K562 (cell line): ENCODE results near the gene EPHB4. TPM values are rescaled to one million over a fixed set of nuclear protein-coding genes. Genes with fewer than 3 reads are reported as not detected.

ENCODE experiments used
- ATAC-seq: fragments of 200-7000 bp; cut with Tn5 transposase; 3 replicates; pipeline ENCODE4 v1.9.1; 2020; ENCODE audit warnings: moderate library complexity
- BruUV-seq: library from RNA; stranded (reverse); fragments of 400-500 nt; replicated peaks from 2 replicates; lab custom pipeline; 2021; lab: Mats Ljungman, UMichigan
- CTCF ChIA-PET: fragments of 300-600 bp; formaldehyde crosslinking; extraction: SDS; loops from one replicate; lab custom pipeline; 2021; ENCODE audit warnings: low intra/inter-chr PET ratio; lab: Yijun Ruan, JAX
- POLR2A ChIA-PET: fragments of 300-600, 350-650 bp; sonication (Branson Sonifier 250); formaldehyde crosslinking; extraction: SDS; loops from one replicate; lab custom pipeline; 2021; ENCODE audit warnings: antibody characterized with exemption, inconsistent platforms; lab: Yijun Ruan, JAX
- DNase-seq, 4 experiments: peaks; one replicate each; pipeline versions ENCODE4 v3.0.0 to v3.0.0-alpha.2; 2011 to 2018; ENCODE audit warnings: low spot score in 3 of 4, mixed read lengths in 3 of 4; ENCODE audit errors: extremely low read depth in 1 of 4
- FAIRE-seq: peaks from 2 replicates; lab custom pipeline; 2011; peaks lifted over from hg19 to GRCh38; lab: Jason Lieb, UNC
- H2AFZ ChIP-seq: 2 replicates; pipeline ENCODE4 v1.6.0; 2011; ENCODE audit warnings: low read depth, low read length, control low read depth, inconsistent platforms
- H3K27ac ChIP-seq: fragments of 200-600 bp; 3 replicates; pipeline ENCODE4 v1.8.0; 2011; ENCODE audit warnings: low read depth, mild to moderate bottlenecking, control low read depth, inconsistent platforms, low read length, moderate library complexity, mixed read lengths; ENCODE audit errors: extremely low read depth
- H3K27me3 ChIP-seq, 2 experiments: fragments of 300-600 bp in 1 of 2; 2 replicates in 1 of 2; 3 replicates in 1 of 2; pipeline versions ENCODE4 v1.6.0 to v1.8.0; 2011; ENCODE audit warnings: inconsistent platforms in 2 of 2, low read length in 2 of 2, mild to moderate bottlenecking in 1 of 2, mixed read lengths in 1 of 2, moderate library complexity in 1 of 2; ENCODE audit not compliant: control insufficient read depth in 2 of 2, insufficient read depth in 2 of 2
- H3K36me3 ChIP-seq: fragments of 300-600 bp; 3 replicates; pipeline ENCODE4 v1.8.0; 2011; ENCODE audit warnings: mild to moderate bottlenecking, low read length, inconsistent platforms; ENCODE audit not compliant: control insufficient read depth, insufficient read depth
- H3K4me1 ChIP-seq, 2 experiments: fragments of 200-600 bp in 1 of 2; replicated peaks in 1 of 2; 2 replicates in 1 of 2; 3 replicates in 1 of 2; pipeline versions ENCODE4 v1.5.1 to v1.8.0; 2011; ENCODE audit warnings: inconsistent platforms in 2 of 2, low read length in 2 of 2, mild to moderate bottlenecking in 1 of 2, mixed read lengths in 1 of 2, moderate library complexity in 1 of 2; ENCODE audit not compliant: control insufficient read depth in 2 of 2, insufficient read depth in 2 of 2
- H3K4me2 ChIP-seq: 2 replicates; pipeline ENCODE4 v1.6.1; 2011; ENCODE audit warnings: low read length, control low read depth, inconsistent platforms, mixed read lengths; ENCODE audit not compliant: insufficient read depth
- H3K4me3 ChIP-seq: fragments of 200-600 bp; sonication (generic), shearing (Covaris generic); 2 replicates; pipeline ENCODE4 v1.5.1; 2016; ENCODE audit warnings: control low read depth, inconsistent platforms
- H3K79me2 ChIP-seq: fragments of 200-600 bp; 3 replicates; pipeline ENCODE4 v1.8.0; 2011; ENCODE audit warnings: low read length, inconsistent platforms; ENCODE audit not compliant: control insufficient read depth, insufficient read depth
- H3K9ac ChIP-seq, 2 experiments: 2 replicates each; pipeline versions ENCODE4 v1.6.0 to v1.6.1; 2011; ENCODE audit warnings: low read depth in 2 of 2, low read length in 2 of 2, control low read depth in 1 of 2, inconsistent platforms in 1 of 2, mild to moderate bottlenecking in 1 of 2, mixed read lengths in 1 of 2; ENCODE audit not compliant: insufficient read depth in 1 of 2
- H3K9me1 ChIP-seq: one replicate; pipeline ENCODE4 v1.6.0; 2011; ENCODE audit warnings: inconsistent platforms, mild to moderate bottlenecking, low read length, moderate library complexity; ENCODE audit not compliant: control insufficient read depth, insufficient read depth
- H3K9me3 ChIP-seq: replicated peaks from 2 replicates; pipeline ENCODE4 v1.5.1; 2011; ENCODE audit warnings: low read depth, low read length, inconsistent platforms; ENCODE audit not compliant: control insufficient read depth, insufficient read depth
- H4K20me1 ChIP-seq: replicated peaks from 2 replicates; pipeline ENCODE4 v1.6.1; 2011; ENCODE audit warnings: low read length, inconsistent platforms, mixed read lengths; ENCODE audit not compliant: control insufficient read depth, insufficient read depth
- BCOR ChIP-seq: fragments of 450-650 bp; IDR thresholded peaks from 2 replicates; pipeline ENCODE4 v1.6.1; 2016
- BRCA1 ChIP-seq, 2 experiments: fragments of 450-650 bp in 1 of 2; sonication (generic) in 1 of 2; formaldehyde crosslinking in 1 of 2; IDR thresholded peaks; 2 replicates each; pipeline versions ENCODE4 v1.5.0 to v1.6.1; 2017 to 2020; ENCODE audit warnings: mild to moderate bottlenecking in 1 of 2, missing genetic modification reagents in 1 of 2
- CBX1 ChIP-seq: sonication (generic); IDR thresholded peaks from 2 replicates; pipeline ENCODE4 v1.6.1; 2016; ENCODE audit warnings: antibody characterized with exemption, low read depth, mild to moderate bottlenecking
- CCNT2 ChIP-seq: IDR thresholded peaks from 2 replicates; pipeline ENCODE4 v1.6.1; 2011; ENCODE audit warnings: borderline replicate concordance, low read depth, mild to moderate bottlenecking, moderate library complexity, mixed read lengths, low read length; ENCODE audit not compliant: insufficient read length; ENCODE audit errors: extremely low read depth
- EGR1 ChIP-seq: fragments of 450-650 bp; conservative IDR thresholded peaks from 2 replicates; pipeline ENCODE4 v1.6.1; 2017; ENCODE audit warnings: mild to moderate bottlenecking
- GTF2B ChIP-seq: IDR thresholded peaks from 2 replicates; pipeline ENCODE4 v1.6.1; 2011; ENCODE audit not compliant: insufficient read length; ENCODE audit errors: extremely low read depth
- KLF13 ChIP-seq: fragments of 450-650 bp; IDR thresholded peaks from 2 replicates; pipeline ENCODE4 v1.6.1; 2016; ENCODE audit warnings: missing genetic modification characterization, low read depth, mild to moderate bottlenecking, missing compliant biosample characterization, moderate library complexity, borderline replicate concordance
- POU5F1 ChIP-seq: fragments of 150-350 bp; IDR thresholded peaks from 2 replicates; pipeline ENCODE4 v1.6.1; 2014; ENCODE audit warnings: borderline replicate concordance, low read length, low read depth, mild to moderate bottlenecking; ENCODE audit not compliant: partially characterized antibody
- SNRNP70 ChIP-seq: fragments of 200-400 bp; formaldehyde crosslinking; optimal IDR thresholded peaks from 2 replicates; pipeline ENCODE3; 2017; ENCODE audit warnings: low read depth, low read length
- SRSF9 ChIP-seq: fragments of 200-400 bp; formaldehyde crosslinking; IDR thresholded peaks from 2 replicates; pipeline ENCODE4 v1.6.1; 2017; ENCODE audit warnings: low read depth, low read length, borderline replicate concordance
- ZNF277 ChIP-seq: fragments of 250-450 bp; sonication (Bioruptor Pico); IDR thresholded peaks from 2 replicates; pipeline ENCODE4 v1.8.0; 2022; ENCODE audit warnings: inconsistent platforms, mild to moderate bottlenecking, moderate library complexity, borderline replicate concordance
- ZNF347 ChIP-seq: fragments of 450-650 bp; formaldehyde crosslinking; IDR thresholded peaks from 2 replicates; pipeline ENCODE4 v1.4.0; 2020; ENCODE audit warnings: low read depth, mild to moderate bottlenecking, moderate library complexity
- ZNF780A ChIP-seq: fragments of 250-450 bp; sonication (Bioruptor Pico); IDR thresholded peaks from 2 replicates; pipeline ENCODE4 v1.5.0; 2021; ENCODE audit warnings: mild to moderate bottlenecking
- WGBS: fragments of 100-300 bp; shearing (Covaris generic); methylation state at CpG from one replicate; pipeline ENCODE4 v1.1.6; 2016; ENCODE audit warnings: low coverage, mixed read lengths; ENCODE audit not compliant: insufficient coverage; ENCODE audit errors: missing lambda C conversion rate; 5-methylcytosine and 5-hydroxymethylcytosine counted together
- in situ Hi-C: fragments of 300-500 bp; cut with MboI; formaldehyde crosslinking; loops from 4 replicates; pipeline ENCODE4 v1.15.0; 2018; ENCODE audit warnings: inconsistent platforms, mixed read lengths
- intact Hi-C: fragments of 100-400 bp; cut with micrococcal nuclease; formaldehyde crosslinking; loops from 2 replicates; pipeline ENCODE4 v1.14.2; 2022
- polyA plus RNA-seq, 8 experiments: library from polyadenylated mRNA; depleted of rRNA in 4 of 8; stranded (reverse) in 5 of 8; unstranded in 3 of 8; fragments of >200 nt; fragmentation: Nextera tagmentation in 2 of 8; fragmentation: Illumina TruSeq in 1 of 8; extraction: Ambion mirVana in 2 of 8; extraction: Trizol in 1 of 8; gene quantifications; 2 replicates each; pipeline versions ENCODE4 v1.2.1 to v1.2.3, GENCODE V29; 2011 to 2014; ENCODE audit warnings: inconsistent platforms in 1 of 8, missing spikeins in 1 of 8
- total RNA-seq, 7 experiments: library from RNA; depleted of rRNA in 6 of 7; stranded (reverse); fragments of >200 nt in 6 of 7; fragmentation: Illumina TruSeq in 2 of 7; extraction: Trizol in 2 of 7; gene quantifications; 2 replicates each; pipeline versions ENCODE4 v1.2.1 to v1.2.3, GENCODE V29; 2011 to 2021; ENCODE audit warnings: low replicate concordance in 1 of 7

The EPHB4 gene
- total and polyA plus RNA-seq, 9 of the 15 experiments (the other 6 are each of a cell fraction or from before 2014, with no cell fraction given), result 1.2 to 82.1 (median 37.9) TPM

DNA sequence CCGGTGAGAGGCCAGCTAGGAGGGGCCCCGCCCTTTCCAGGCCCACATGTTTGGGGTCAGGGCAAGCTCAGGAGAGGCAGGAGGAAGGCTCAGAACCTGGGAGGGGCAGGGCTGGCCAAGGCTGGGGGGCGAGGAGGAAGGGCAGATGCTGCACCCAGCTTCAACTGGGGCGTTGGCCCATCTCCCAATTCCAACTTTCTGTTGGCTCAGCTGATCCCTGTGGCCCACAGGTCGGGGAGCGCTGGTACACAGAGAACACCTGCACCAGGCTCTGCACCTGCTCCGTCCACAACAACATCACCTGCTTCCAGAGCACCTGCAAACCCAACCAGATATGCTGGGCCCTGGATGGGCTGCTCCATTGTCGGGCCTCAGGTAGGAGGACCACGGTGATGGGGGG is 53.8 kb downstream of the EPHB4 start:
- no peaks in the 10 kb centered on the region for H3K36me3 ChIP-seq
- no peak overlapping the region for H3K4me2 ChIP-seq
- H3K4me1 ChIP-seq, result peaks cover 0 to 7% of the 10 kb centered on the region in 2 experiments; a peak in 2 of 5 replicates
- ATAC-seq (no peak), DNase-seq (peak in 2 of 4 experiments; percentile 15 to 21), FAIRE-seq (no peak)
- BruUV-seq, result no TSS peak
- no peak overlapping the region for H3K27ac ChIP-seq
- CTCF ChIA-PET, result no interaction called here
- no peaks in the 10 kb centered on the region for H3K9me1 ChIP-seq
- 0 out of 2 replicates have a peak, but pooled peaks cover 5% of the 10 kb centered on the region for H4K20me1 ChIP-seq
- no peaks in the 10 kb centered on the region for H3K79me2 ChIP-seq
- POLR2A ChIA-PET, result interaction anchor here (0.6 to 1.2 kb wide), 3 partner anchors 11 to 1299 kb away, joined by 3 to 6 read pairs (median 3); no protein-coding TSS in a partner anchor
- TF ChIP-seq ZNF780A (CRISPR knock-in tag) (no peak), CCNT2 (no peak), BRCA1 (IDR thresholded peaks at IDR 0.05) (no peak), BRCA1 (CRISPR knock-in tag; IDR thresholded peaks at IDR 0.05) (no peak), SNRNP70 (no peak)
- intact Hi-C loops (no loop called here), in situ Hi-C loops (no loop called here)
- no peaks in the 10 kb centered on the region for H3K9me3 ChIP-seq
- peaks cover 37 to 60% of the 10 kb centered on the region in 2 experiments for H3K27me3 ChIP-seq
- no peak overlapping the region; a peak in 1 of 4 replicates for H3K9ac ChIP-seq
- H2AFZ ChIP-seq, result no peak overlapping the region
- no peak overlapping the region for H3K4me3 ChIP-seq
- WGBS, result 4% methylated on average over 9 of the region's 9 CpGs

- ChIA-PET POLR2A (interaction anchor here (1.4 kb wide), 1 partner anchor 10 kb away, joined by 3 read pairs; no protein-coding TSS in a partner anchor), CTCF (no interaction called here)
- Histone ChIP-seq H3K9me3 (no peaks in the 10 kb centered on the region), H3K4me2 (no peak overlapping the region), H4K20me1 (no peaks in the 10 kb centered on the region; the same call in 1 of the 2 replicates), H3K27me3 (peaks cover 55 to 86% of the 10 kb centered on the region in 2 experiments), H3K4me1 (peaks cover 0 to 11% of the 10 kb centered on the region in 2 experiments; a peak in 1 of 5 replicates), H3K27ac (no peak overlapping the region), H3K9me1 (no peaks in the 10 kb centered on the region), H3K36me3 (no peaks in the 10 kb centered on the region), H2AFZ (no peak overlapping the region), H3K9ac (peak overlapping the region in 1 of 2 experiments; percentile 17; a peak in 1 of 4 replicates), H3K4me3 (no peak overlapping the region), H3K79me2 (no peaks in the 10 kb centered on the region)
- peak in 1 of 4 experiments; percentile 11 for DNase-seq
- intact Hi-C loops, result no loop called here
- no peak for FAIRE-seq
- TF ChIP-seq POU5F1 (no peak), BCOR (peak; percentile 52; the same call in 1 of the 2 replicates), GTF2B (no peak), ZNF347 (no peak), SRSF9 (no peak), KLF13 (tag) (no peak), EGR1 (peak; percentile 70), ZNF277 (CRISPR knock-in tag) (no peak), CBX1 (no peak)
- in situ Hi-C loops, result no loop called here
- BruUV-seq, result no TSS peak
- 11% methylated on average over 7 of the region's 7 CpGs for WGBS
- no peak for ATAC-seq
These were observed 58.5 kb downstream of the EPHB4 start for GRCh38 chr7:100768784-100769183.
